Endodermal cell (in vitro differentiated cells): ENCODE data around the gene CRB2. TPM values are rescaled to one million over a fixed set of nuclear protein-coding genes. Genes with fewer than 3 reads are reported as not detected.

Experiments
- DNase-seq: peaks from one replicate; pipeline ENCODE4 v3.0.0-alpha.2; 2017
- H3K27ac ChIP-seq: 2 replicates; pipeline ENCODE4 v1.5.1; 2013; ENCODE audit warnings: mild to moderate bottlenecking, low read depth, low read length, moderate library complexity
- H3K27me3 ChIP-seq: 2 replicates; pipeline ENCODE4 v1.6.1; 2013; ENCODE audit warnings: mild to moderate bottlenecking, low read length, moderate library complexity; ENCODE audit not compliant: insufficient read depth, control insufficient read depth, poor library complexity, severe bottlenecking
- H3K36me3 ChIP-seq: 2 replicates; pipeline ENCODE4 v1.7.0; 2013; ENCODE audit warnings: mild to moderate bottlenecking, low read length, moderate library complexity; ENCODE audit not compliant: control insufficient read depth, insufficient read depth
- H3K4me1 ChIP-seq: one replicate; pipeline ENCODE4 v1.7.0; 2013; ENCODE audit warnings: low read length; ENCODE audit not compliant: control insufficient read depth, insufficient read depth
- H3K4me3 ChIP-seq: 2 replicates; pipeline ENCODE4 v1.5.1; 2013; ENCODE audit warnings: mild to moderate bottlenecking, low read length, moderate library complexity
- H3K9ac ChIP-seq: 2 replicates; pipeline ENCODE4 v1.6.1; 2013; ENCODE audit warnings: mild to moderate bottlenecking, low read length, moderate library complexity; ENCODE audit not compliant: poor library complexity, severe bottlenecking; ENCODE audit errors: extremely low read depth
- H3K9me3 ChIP-seq: 2 replicates; pipeline ENCODE4 v1.6.1; 2013; ENCODE audit warnings: mild to moderate bottlenecking, low read length, moderate library complexity; ENCODE audit not compliant: control insufficient read depth
- H3K27ac Mint-ChIP-seq: 2 replicates; pipeline ENCODE4 v1.8.0; 2020; ENCODE audit warnings: mixed read lengths
- H3K27me3 Mint-ChIP-seq: 2 replicates; pipeline ENCODE4 v1.8.0; 2021; ENCODE audit warnings: mild to moderate bottlenecking, mixed read lengths; ENCODE audit not compliant: insufficient read depth
- H3K36me3 Mint-ChIP-seq: 2 replicates; pipeline ENCODE4 v1.8.0; 2020; ENCODE audit warnings: low read depth, mixed read lengths
- H3K4me1 Mint-ChIP-seq: 2 replicates; pipeline ENCODE4 v1.8.0; 2020; ENCODE audit warnings: mixed read lengths
- H3K4me3 Mint-ChIP-seq: 2 replicates; pipeline ENCODE4 v1.8.0; 2020; ENCODE audit warnings: mild to moderate bottlenecking, moderate library complexity, mixed read lengths
- H3K9me3 Mint-ChIP-seq: 2 replicates; pipeline ENCODE4 v1.8.0; 2020; ENCODE audit warnings: mild to moderate bottlenecking, mixed read lengths
- CTCF ChIP-seq: fragments of 200-600 bp; sonication (generic); conservative IDR thresholded peaks from 2 replicates; pipeline ENCODE4 v1.5.0; 2021; ENCODE audit warnings: antibody characterized with exemption, mild to moderate bottlenecking
- WGBS, 2 experiments: methylation state at CpG; one replicate each; pipeline versions ENCODE4 v1.1.5 to v1.1.7; 2013; ENCODE audit warnings: missing lambda C conversion rate in 2 of 2, mixed read lengths in 1 of 2; ENCODE audit not compliant: insufficient coverage in 1 of 2, insufficient read length in 1 of 2; 5-methylcytosine and 5-hydroxymethylcytosine counted together
- total RNA-seq, 2 donors: library from RNA; stranded (reverse); fragmentation: NEBNext Ultra II Directional in 1 of 2; extraction: Animal tissue kit (Norgen Biotek cat#: 25700) in 1 of 2; gene quantifications; 2 replicates in 1 of 2; 3 replicates in 1 of 2; pipeline ENCODE4 v1.2.1, GENCODE V29; 2021

CRB2 gene
- total RNA-seq, 2 donors from 2014 or later: 0.75 to 2.0 TPM

DNA sequence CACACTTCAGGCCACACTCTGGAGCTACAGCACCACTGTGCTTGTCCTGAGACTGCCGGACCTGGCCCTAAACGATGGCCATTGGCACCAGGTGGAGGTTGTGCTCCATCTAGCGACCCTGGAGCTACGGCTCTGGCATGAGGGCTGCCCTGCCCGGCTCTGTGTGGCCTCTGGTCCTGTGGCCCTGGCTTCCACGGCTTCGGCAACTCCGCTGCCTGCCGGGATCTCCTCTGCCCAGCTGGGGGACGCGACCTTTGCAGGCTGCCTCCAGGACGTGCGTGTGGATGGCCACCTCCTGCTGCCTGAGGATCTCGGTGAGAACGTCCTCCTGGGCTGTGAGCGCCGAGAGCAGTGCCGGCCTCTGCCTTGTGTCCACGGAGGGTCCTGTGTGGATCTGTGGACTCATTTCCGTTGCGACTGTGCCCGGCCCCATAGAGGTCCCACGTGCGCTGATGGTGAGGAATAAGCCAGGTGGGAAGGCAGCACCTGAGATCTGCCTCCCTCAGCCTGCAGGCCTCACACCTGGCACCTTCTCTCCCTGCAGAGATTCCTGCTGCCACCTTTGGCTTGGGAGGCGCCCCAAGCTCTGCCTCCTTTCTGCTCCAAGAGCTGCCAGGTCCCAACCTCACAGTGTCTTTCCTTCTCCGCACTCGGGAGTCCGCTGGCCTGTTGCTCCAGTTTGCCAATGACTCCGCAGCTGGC is 14.7 kb downstream of the CRB2 start:
- H3K4me3 ChIP-seq: no peak overlapping the region
- peaks cover 71% of the 10 kb centered on the region for H3K27me3 Mint-ChIP-seq
- H3K4me1 ChIP-seq: peaks cover 7% of the 10 kb centered on the region
- H3K9me3 Mint-ChIP-seq: no peaks in the 10 kb centered on the region
- H3K4me1 Mint-ChIP-seq: peaks cover 4% of the 10 kb centered on the region
- no peak overlapping the region for H3K9ac ChIP-seq
- H3K9me3 ChIP-seq: no peaks in the 10 kb centered on the region
- TF ChIP-seq CTCF: no peak
- no peak overlapping the region for H3K27ac ChIP-seq
- H3K27ac Mint-ChIP-seq: no peak overlapping the region
- H3K36me3 ChIP-seq: no peaks in the 10 kb centered on the region
- peaks cover 36% of the 10 kb centered on the region for H3K27me3 ChIP-seq
- H3K36me3 Mint-ChIP-seq: no peaks in the 10 kb centered on the region
- WGBS, 2 experiments: 92 to 93% methylated on average over 17 to 29 of the region's 29 CpGs
- no peak for DNase-seq
- H3K4me3 Mint-ChIP-seq: no peak overlapping the region

DNA sequence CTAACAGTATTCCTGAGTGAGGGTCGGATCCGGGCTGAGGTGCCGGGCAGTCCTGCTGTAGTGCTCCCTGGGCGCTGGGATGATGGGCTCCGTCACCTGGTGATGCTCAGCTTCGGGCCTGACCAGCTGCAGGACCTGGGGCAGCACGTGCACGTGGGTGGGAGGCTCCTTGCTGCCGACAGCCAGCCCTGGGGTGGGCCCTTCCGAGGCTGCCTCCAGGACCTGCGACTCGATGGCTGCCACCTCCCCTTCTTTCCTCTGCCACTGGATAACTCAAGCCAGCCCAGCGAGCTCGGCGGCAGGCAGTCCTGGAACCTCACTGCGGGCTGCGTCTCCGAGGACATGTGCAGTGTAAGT is 15.2 kb downstream of the CRB2 start:
- DNase-seq: no peak
- no peak overlapping the region for H3K27ac ChIP-seq
- WGBS, 2 experiments: 92 to 94% methylated on average over 6 to 18 of the region's 18 CpGs
- H3K4me1 Mint-ChIP-seq: peaks cover 4% of the 10 kb centered on the region
- peaks cover 69% of the 10 kb centered on the region for H3K27me3 Mint-ChIP-seq
- no peaks in the 10 kb centered on the region for H3K9me3 ChIP-seq
- H3K4me1 ChIP-seq: peaks cover 7% of the 10 kb centered on the region
- H3K9ac ChIP-seq: no peak overlapping the region
- no peak overlapping the region for H3K4me3 Mint-ChIP-seq
- no peak for TF ChIP-seq CTCF
- H3K27ac Mint-ChIP-seq: no peak overlapping the region
- no peaks in the 10 kb centered on the region for H3K9me3 Mint-ChIP-seq
- H3K27me3 ChIP-seq: peaks cover 36% of the 10 kb centered on the region
- H3K36me3 ChIP-seq: no peaks in the 10 kb centered on the region
- H3K4me3 ChIP-seq: no peak overlapping the region
- no peaks in the 10 kb centered on the region for H3K36me3 Mint-ChIP-seq

DNA sequence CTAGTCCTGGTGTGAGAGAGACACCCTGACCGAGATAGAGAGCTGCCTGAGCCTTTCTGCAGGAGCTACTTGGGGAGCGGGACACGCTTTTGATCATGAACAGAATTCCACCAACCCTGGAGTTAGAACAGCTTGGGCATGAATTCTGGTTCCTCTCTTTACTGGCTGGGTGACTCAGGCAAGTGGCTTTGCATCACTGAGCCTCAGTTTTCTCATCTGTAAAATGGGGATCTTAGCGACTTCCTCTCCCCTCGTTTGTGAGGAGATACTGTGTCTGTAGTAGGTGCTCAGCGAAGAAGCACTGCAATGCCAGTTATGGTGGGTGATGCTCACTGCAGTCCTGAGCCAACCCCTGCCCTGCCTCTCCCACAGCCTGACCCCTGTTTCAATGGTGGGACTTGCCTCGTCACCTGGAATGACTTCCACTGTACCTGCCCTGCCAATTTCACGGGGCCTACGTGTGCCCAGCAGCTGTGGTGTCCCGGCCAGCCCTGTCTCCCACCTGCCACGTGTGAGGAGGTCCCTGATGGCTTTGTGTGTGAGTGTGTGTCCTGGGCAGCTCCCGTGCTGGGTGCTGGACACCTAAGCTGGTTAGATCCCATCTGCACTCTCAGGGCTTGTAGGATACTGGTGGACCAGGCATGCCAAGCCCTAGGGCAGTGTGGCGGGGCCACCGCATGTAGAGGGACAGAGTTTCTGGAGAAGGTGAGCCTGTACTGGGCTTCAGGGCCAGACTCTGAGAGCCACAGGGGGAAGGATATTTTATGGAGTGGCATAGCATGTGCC is 16.0 kb downstream of the CRB2 start:
- H3K27me3 ChIP-seq: peaks cover 36% of the 10 kb centered on the region
- no peak overlapping the region for H3K9ac ChIP-seq
- no peaks in the 10 kb centered on the region for H3K36me3 Mint-ChIP-seq
- no peaks in the 10 kb centered on the region for H3K36me3 ChIP-seq
- no peaks in the 10 kb centered on the region for H3K9me3 Mint-ChIP-seq
- no peak overlapping the region for H3K4me3 ChIP-seq
- WGBS, 2 experiments: 90 to 96% methylated on average over 7 to 14 of the region's 14 CpGs
- H3K4me1 ChIP-seq: peaks cover 7% of the 10 kb centered on the region
- H3K27ac Mint-ChIP-seq: no peak overlapping the region
- H3K27ac ChIP-seq: no peak overlapping the region
- H3K4me1 Mint-ChIP-seq: peaks cover 4% of the 10 kb centered on the region
- peaks cover 61% of the 10 kb centered on the region for H3K27me3 Mint-ChIP-seq
- no peak overlapping the region for H3K4me3 Mint-ChIP-seq
- no peak for TF ChIP-seq CTCF
- no peak for DNase-seq
- no peaks in the 10 kb centered on the region for H3K9me3 ChIP-seq
